HG02943 (cell line): ENCODE results near the gene CRYGN.

Experiments used
- ATAC-seq: cut with Tn5 transposase; IDR thresholded peaks from one replicate; pipeline ENCODE4 v1.9.1; 2021; ENCODE audit warnings: mild to moderate bottlenecking, low read depth, moderate library complexity; ENCODE audit not compliant: unreplicated experiment

CRYGN gene

DNA sequence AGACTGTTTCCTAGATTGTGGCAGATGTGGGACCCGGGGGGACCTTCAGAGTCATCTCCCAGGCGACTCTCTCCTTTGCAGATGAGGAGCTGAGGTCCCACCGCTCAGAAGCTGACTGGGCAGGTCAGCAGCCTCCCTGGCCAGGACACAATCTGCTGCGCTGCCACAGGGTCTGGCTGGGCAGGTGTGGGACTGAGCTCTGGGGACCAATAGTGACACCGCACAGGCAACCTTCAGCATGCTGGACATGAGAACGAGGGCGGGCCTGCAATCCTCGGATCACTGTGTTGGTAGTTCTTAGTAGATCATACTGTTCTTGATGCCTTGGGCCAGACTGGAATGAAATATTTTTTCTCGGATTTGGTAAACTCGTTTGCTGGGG lies 20.5 kb upstream of the CRYGN start:
- no peak for ATAC-seq

DNA sequence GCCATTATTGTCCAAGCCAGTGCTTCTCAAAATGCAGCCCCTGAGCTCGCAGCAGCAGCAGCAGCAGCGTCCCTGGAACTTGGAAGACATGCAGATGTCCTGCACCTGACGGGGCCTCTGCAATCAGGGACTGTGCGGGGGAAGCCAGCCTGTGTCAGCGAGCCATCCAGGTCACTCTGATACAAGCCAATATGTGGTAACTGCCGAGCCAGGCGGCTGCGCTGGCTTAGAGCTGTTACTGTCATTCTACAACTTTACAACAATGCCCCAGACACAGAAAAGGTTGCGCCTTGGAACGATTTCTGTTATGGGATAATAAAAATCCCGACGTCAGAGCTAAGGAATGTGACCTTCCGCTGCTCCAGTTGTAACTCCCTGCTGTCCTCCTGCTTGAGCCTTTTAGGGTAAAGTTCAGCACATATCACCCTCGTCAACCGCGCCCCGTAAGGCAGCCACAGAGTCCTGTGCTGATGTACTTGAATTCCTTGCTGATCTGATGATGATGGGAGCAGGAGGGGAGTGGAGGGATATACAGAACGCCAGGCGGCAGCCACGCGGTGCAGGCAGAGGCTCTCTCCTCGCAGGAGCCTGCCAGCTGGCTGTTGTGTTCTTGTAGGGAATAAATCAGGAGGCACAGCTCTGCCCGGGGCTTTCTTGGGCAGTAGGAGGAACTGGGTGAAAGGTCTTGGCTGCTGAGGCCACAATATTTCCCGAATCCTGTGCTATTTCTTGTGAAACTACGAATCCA lies 20.0 kb upstream of the CRYGN start:
- no peak for ATAC-seq

DNA sequence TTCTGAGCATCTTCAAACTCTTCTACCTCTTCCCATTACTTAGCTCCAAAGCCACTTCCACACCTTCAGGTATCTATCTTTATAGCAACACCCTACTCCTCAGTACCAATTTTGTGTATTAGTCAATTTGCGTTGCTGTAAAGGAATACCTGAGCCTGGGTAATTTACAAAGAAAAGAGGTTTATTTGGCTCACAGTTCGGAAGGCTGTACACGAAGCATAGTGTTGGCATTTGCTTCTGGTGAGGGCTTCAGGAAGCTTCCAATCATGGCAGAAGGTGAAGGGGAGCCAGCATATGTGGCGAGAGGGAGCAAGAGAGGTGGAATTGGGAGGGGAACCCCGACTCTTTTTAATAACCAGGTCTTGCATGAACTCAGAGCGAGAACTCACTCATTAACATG lies 17.6 kb upstream of the CRYGN start:
- ATAC-seq = no peak

DNA sequence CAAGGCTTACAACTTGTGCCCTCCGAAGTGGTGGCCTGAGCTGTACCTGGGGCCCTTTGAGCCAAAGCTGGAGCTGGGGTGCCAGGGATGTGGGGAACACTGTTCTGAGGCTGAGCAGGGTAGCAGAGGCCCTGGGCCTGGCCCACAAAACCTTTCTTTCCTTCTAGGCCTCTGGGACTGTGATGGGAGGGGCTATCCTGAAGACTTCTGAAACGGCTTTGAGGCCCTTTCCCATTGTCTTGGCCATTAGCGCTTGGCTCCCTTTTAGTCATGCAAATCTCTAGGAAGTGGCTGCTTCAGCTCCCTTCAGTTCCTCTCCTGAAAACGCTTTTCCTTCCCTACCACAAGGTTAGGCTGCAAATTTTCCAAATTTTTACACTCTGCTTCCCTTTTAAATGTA lies 16.8 kb upstream of the CRYGN start:
- ATAC-seq = no peak

DNA sequence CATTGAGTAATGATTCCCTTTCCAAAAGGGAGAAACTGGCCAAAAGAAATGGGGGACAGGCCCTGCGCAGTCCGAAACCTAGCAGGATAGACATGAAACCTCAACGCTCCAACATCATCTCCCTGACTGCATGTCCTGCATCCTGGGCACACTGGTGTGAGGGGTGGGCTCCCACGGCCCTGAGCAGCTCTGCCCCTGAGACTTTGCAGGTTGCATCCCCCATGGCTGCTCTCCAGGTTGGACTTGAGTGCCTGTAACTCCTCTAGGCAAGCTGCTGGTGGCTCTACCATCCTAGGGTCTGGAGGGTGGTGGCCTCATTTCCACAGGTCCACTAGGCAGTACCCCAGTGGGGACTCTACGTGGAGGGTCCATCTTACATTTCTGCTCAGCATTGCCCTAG lies 16.3 kb upstream of the CRYGN start:
- ATAC-seq = no peak

DNA sequence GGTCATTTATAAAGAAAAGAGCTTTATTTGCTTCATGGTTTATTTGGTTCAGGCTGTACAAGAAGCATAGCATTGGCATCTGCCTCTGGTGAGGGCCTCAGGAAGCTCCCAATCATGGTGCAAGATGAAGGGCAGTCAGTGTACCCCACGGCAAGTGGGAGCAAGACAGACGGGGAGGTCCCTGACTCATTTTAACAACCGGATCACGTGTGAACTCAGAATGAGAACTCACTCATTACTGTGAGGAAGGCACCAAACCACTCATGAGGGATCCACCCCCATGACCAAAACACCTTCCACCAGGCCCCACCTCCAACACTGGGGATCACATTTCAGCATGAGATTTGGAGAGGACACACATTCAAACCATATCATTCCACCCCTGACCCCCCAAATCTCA lies 15.7 kb upstream of the CRYGN start:
- ATAC-seq = no peak

DNA sequence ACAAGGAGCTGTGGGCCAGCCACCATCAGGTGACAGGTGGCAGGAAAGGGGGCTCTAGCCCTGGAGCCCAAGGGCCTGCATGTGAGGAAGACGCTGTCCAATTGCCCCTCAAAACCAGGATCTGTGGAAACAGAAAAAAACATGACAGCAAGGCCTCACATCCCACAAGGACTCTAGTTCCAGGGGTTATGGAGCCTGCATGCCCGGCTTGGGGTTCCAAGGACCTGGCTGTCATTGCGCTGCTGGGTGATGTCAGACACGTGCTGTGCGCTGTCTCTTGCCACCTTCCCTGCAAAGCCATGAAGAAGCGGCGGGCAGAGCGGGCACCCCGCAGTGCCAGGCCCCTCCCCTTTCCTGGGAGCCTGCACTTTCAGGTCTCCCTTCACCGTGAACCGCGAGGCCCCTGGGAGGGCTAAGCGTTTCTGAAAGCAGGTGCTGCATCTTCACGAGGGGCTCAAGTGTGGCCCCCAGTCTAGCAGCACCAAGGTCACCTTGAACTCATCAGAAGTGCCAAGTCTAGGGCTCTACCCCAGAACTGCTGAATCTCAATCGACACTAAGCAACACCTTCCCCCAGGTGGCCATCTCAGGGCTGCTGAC lies 15.1 kb upstream of the CRYGN start:
- no peak for ATAC-seq

DNA sequence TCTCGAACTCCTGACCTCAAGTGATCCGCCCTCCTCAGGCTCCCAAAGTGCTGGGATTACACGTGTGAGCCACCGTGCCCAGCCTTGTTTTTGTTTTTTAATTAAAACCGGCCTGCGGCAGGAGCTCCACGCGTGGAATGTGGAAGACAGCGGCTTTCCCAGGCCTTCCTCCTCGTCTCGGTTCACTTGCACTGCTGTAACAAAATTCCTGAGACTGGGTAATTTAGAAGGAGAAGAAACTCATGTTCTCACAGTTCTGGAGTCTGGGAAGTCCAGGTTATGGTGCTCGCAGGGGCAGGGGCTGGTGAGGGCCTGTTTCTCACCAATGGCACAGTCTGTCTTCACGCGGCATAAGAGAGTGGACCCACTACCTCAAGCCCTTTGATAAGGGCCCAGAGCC lies 14.4 kb upstream of the CRYGN start:
- ATAC-seq = no peak

DNA sequence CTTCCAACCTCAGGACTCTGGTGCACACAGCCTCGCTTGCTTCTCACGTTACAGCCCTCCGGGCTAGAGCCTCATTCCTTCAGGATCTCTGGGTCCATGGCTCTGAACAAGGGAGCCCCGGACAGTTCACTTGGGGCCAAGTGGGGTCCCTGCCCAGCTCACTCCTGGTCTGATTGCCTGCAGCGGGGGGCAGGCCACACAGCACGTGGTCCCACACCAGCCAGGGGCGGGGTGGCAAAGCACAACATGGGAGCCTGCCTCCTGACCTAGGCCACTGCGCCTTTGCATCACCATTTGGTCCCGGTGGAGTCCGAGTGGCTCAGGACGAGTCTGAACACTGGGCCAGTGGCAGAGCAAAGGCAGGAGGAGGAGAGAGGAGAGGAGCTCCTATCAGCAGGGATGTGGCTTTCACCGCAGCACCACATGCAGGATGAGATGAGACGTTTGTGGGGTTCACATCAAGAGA lies 13.4 kb upstream of the CRYGN start:
- no peak for ATAC-seq

DNA sequence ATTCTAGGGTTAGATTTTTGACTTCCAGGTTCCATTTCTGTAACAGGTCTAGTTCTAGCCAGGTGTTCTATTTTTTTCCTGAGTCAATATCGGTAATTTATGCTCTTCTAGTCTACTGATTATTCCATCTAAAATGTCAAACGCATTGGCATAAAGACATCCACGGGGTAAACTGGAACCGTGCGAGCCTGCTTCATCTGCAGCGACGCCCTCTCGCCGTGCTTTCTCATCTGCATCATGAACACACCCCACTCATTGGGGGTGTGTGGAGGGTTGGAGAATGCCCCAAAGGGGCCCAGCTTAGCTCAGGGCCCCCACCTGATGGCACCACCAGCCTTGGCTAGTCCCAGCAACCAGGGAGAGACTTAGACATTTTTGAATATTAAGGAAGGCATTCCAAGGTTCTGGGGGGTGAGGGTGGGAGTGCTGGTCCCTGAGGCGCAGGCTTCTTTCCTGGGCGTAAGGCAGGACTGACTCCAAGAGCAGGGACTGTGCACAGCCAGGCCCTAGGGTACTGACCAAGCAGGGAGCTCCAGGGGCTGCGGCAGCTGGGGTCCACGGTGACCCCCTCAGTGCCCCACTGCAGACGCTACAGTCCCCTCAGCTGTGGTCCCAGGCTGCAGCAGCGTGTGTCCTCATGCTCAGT lies 12.9 kb upstream of the CRYGN start:
- ATAC-seq = no peak

DNA sequence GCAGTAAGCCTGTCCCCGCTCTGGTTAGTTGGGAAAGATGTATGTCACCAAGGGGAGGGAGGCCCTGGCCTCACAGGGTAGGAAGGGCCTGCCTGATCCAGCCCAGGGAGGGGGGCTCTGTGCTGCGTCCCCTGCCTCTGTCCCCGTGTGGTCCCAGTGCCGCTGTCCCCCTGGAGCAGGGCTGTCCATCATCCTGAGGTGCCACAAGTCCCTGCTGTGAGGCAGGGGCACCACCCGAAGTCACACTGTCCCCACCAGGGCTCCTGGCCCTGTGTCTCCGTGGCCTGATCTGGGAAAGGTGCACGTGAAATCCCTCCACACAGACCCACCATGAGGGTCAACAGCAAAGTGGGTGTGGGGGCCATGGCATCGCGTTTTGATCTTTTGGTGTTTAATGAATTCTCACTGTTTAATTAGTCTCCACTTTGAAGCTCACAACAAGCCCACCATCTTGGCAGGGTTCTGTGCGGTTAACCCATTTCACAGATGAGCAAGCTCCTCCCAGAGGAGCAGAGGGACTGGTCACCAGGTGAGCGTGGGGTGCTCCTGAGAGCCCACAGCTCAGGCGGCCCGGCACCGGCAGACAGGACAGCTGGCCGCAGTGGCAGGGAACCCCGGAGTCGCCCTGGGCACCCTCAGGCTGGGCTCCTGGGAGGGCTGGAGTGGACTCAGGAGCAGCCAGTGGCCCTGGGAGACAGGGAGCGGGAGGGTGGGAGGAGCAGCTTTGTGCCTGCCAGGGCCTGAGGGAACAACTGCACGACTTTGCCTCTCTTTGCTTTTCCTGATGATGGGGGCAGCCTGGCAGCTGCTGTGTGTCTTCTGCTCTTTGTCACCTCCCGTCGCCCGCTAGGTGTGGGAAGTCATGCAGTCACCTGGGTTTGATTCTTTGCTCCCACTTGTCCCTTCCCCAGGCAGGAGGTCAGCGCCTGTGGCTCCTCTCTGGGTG lies 12.0 kb upstream of the CRYGN start:
- no peak for ATAC-seq

DNA sequence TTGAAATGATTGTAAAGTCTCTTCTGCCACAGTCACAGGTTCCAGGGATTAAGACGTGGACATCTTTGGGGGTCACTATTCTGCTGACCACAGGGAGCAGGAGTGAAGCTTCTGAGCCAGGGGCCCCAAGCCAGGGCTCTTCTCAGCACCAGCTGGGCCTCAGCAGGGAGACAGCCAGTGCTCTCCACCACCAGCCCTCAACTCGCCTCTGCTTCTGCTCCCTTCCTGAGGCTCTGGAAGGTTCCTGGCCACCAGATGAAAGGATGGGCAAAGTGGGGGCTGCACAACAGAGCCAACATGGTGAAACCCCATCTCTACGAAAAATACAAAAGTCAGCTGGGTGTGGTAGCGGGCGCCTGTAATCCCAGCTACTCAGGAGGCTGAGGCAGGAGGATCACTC lies 11.2 kb upstream of the CRYGN start:
- no peak for ATAC-seq

DNA sequence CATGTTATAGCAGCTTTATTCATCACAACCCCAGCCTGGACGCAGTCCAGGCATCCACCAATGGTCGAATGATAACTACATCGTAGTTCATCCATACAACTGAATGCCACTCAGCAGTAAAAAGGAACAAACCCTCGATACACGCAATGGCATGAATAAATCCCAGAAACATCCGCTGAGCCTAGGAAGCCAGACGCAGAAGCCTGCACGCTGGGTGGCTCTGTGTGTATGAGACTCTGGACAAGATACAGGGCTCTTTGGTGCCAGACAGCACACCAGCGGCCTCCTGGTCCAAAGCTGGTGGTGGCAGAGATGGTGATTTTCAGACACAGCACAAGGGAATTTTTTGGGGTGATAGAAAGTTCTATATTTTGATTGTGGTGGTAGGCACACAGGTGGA lies 10.0 kb upstream of the CRYGN start:
- no peak for ATAC-seq

DNA sequence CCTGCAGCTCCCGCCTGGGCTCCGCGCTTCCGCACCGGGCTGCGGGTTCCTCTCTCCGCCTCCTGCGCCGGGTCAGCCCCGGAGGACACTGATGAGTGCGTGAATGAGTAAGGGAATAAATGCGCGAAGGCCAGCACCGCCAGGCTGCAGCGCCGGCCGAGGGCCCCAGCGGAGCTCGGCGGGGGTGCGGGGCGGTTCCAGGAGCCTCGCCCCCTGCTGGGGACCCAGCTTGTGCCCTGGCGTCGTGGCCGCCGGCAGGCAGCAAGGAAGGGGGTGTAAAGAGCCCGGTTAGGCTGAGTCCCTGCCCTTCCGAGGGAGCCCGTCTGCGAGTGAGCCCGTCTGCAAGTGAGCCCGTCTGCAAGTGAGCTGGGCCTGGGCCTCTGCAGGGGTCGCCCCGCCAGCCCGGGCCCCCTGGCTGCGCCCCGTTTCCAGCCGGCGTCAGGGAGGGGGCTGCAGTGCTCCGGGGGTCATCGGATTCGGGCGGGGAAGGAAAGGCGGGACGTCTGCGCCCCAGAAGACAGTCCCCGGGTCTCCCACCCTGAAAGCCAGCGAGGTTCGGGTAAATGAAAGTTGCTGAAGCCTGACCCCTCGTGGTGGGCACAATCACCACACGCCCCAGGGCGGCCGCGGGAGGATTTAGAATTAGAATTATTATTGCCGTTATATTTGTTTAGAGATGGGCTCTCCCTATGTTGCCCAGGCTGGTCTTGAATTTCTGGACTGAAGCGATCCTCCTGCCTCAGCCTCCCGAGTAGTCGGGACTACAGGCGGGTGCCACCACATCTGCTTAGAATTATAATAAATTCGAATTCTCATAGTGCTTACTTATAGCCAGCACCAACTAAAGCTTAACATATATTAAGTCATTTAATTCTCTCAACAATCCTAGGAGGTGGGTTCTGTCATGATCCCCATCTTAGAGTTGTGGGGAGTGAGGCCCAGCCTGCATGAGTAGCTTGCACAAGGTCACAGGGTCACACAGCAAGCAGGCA lies 8.6 kb upstream of the CRYGN start:
- peak; percentile 81 for ATAC-seq

DNA sequence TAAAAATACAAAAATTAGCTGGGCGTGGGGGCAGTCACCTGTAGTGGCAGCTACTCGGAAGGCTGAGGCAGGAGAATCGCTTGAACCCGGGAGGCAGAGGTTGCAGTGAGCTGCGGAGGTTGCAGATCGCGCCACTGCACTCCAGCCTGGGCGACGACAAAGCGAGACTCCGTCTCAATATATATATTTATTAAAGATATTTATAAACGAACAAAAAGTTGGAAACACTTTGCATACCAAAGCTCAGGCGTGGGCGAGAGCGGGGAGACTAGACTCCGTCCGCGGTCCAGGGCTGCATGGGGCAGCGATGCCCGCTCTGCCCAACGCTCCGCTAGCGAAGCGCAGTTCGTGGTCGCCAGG lies 7.9 kb upstream of the CRYGN start:
- peak; percentile 12 for ATAC-seq

DNA sequence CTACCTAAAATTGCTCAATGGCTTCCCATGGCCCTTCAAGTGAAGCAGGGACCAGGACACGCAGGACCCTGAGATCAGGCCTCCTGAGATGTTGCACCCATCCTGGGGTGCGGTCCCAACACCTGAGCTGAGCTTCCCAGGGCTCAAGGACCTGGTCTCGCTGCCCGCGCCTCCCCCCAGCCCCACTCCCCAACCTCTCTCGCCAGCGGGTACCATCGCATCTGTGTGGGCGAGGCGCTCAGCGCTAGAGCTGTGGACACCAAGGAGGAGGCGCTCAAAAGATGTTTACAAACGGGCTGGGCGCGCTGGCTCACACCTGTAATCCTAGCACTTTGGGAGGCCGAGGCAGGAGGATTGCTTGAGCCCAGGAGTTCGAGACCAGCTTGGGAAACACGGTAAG lies 7.4 kb upstream of the CRYGN start:
- no peak for ATAC-seq

DNA sequence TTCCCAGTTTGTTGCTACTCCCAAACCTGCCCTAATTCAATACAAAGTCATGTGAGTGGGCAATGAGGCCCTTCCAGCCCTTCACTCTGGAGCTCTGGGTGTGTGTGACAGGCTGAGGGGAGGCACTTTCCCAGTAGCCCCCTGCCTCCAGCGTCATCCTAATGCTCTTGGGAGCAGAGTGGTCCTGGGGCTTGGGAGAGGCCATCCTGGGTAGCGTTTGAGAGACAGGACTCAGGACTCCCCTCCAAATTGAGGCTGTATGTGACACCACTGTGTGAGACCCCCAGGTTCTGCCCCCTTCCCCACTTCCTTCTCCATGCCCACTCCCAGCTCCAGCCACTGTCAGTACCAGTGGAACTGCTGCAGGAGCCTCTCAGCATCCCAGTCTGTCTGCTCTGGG lies 6.5 kb upstream of the CRYGN start:
- no peak for ATAC-seq

DNA sequence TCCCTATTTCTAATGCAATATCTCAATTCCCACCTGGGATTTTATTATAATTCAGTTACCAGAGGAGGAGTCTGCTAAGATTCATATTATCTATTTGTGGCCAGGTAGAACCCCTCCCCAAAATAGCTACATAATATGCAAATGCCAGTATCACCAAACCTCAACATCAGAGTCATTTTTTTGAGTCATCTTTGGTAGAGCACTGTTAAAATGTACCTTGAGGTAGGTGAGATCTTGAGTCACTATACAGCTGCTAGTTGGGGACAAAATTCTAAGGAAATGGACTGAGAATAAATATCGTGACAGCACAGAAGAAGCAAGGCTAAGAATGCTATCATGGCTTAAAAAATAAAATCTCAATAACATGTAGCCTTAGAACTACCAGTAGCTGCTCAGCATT lies 4.7 kb upstream of the CRYGN start:
- ATAC-seq = no peak

DNA sequence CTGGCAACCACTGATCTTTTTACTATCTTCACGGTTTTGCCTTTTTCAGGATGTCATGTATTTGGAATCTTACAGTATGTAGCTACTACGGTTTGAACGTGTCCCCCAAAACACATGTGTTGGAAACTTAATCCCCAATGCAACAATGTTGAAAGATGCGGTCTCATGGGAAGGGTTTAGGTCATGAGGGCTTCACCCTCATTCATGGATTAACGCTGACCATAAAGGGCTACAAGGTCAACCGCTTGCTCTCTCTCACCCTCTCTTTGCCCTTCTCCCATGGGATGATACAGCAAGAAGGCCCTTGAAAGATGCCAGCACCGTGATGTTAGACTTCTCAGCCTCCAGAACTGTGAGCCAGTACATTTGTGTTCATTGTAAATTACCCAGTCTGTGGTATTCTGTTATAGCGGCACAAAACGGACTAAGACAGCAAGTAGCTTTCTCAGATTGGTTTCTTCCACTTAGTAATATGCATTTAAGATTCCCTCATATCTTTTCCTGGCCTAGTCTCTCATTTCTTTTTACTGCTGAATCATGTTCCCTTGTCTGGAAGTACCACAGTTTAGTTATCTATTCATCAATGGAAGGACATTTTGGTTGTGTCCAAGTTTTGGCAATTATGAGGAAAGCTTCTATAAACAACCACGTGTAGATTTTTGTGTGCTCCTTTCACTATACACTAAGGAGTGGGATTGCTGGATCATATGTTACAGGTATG lies 3.0 kb upstream of the CRYGN start:
- ATAC-seq = no peak
